Measurements from ENCODE around the gene MSI2. TPM values are rescaled to one million over a fixed set of nuclear protein-coding genes. Genes with fewer than 3 reads are reported as not detected.

Gene MSI2
- total and polyA plus RNA-seq, 2 donors (not counting 3 experiments of a cell fraction or from before 2014, with no cell fraction given), result 20.9 to 59.3 TPM

GRCh38 chr17:57534863-57535248 is 278.5 kb downstream of the MSI2 start:
- no peaks in the 10 kb centered on the region for H3K79me2 ChIP-seq (ENCODE audit: control insufficient read depth, insufficient read depth, low read length)
- H3K9me3 ChIP-seq (replicated peaks; ENCODE audit: control insufficient read depth, insufficient read depth, low read length), result no peaks in the 10 kb centered on the region
- FAIRE-seq, result no peak
- H3K9ac ChIP-seq (replicated peaks; ENCODE audit: extremely low read depth, insufficient read depth, low read length), result no peak overlapping the region
- no peaks in the 10 kb centered on the region for H3K27me3 ChIP-seq (ENCODE audit: control insufficient read depth in 2 of 2, insufficient read depth in 2 of 2, low read length in 2 of 2)
- dilution Hi-C loops (cut with MboI; ENCODE audit: extremely low pct_ligation_motif_present, low sequenced_read_pairs), result no loop called here
- BruUV-seq (replicated peaks), result no TSS peak
- ChIA-PET CTCF (no interaction called here), POLR2A (no interaction called here)
- H3K4me1 ChIP-seq (ENCODE audit: control insufficient read depth, extremely low read depth, insufficient read depth, low read length), result peaks cover 6% of the 10 kb centered on the region
- no peaks in the 10 kb centered on the region for H3K9me1 ChIP-seq (replicated peaks; ENCODE audit: control insufficient read depth, extremely low read depth, insufficient read depth, low read length)
- no peak overlapping the region for H2AFZ ChIP-seq (ENCODE audit: low read depth, low read length)
- H3K36me3 ChIP-seq (ENCODE audit: control insufficient read depth in 2 of 2, extremely low read depth in 1 of 2, insufficient read depth in 2 of 2, low read length in 2 of 2), result no peaks in the 10 kb centered on the region
- H3K27ac ChIP-seq (ENCODE audit: insufficient read depth, low read depth, low read length), result no peak overlapping the region
- no peaks in the 10 kb centered on the region for H4K20me1 ChIP-seq (replicated peaks; ENCODE audit: control insufficient read depth, extremely low read depth, insufficient read depth, low read length)
- no peak for DNase-seq (ENCODE audit: low read depth, low spot score)
- no peak overlapping the region for H3K4me2 ChIP-seq (ENCODE audit: insufficient read depth, low read length)
- H3K4me3 ChIP-seq (replicated peaks in 1 of 3; ENCODE audit: insufficient read depth in 1 of 3, low read depth in 1 of 3, low read length in 3 of 3), result no peak overlapping the region
- TF ChIP-seq GATA2 (IDR thresholded peaks at IDR 0.05; ENCODE audit: insufficient read depth, insufficient read length, low read depth, low read length), result no peak
- no peak for TF ChIP-seq POLR2A (IDR thresholded peaks at IDR 0.05; ENCODE audit: low read depth, low read length)
- TF ChIP-seq JUN (IDR thresholded peaks at IDR 0.05; ENCODE audit: borderline replicate concordance, insufficient read depth, insufficient read length, low read depth), result no peak
- TF ChIP-seq FOS (IDR thresholded peaks at IDR 0.05; ENCODE audit: borderline replicate concordance, insufficient read depth, low read length), result no peak
- TF ChIP-seq EZH2 (IDR thresholded peaks at IDR 0.05; ENCODE audit: borderline replicate concordance, low read depth, low read length, severe bottlenecking), result no peak
- intact Hi-C loops (cut with micrococcal nuclease), result no loop called here

- Histone ChIP-seq H2AFZ (ENCODE audit: low read depth, low read length) (no peak overlapping the region), H3K9me3 (replicated peaks; ENCODE audit: control insufficient read depth, insufficient read depth, low read length) (no peaks in the 10 kb centered on the region), H3K4me3 (replicated peaks in 1 of 3; ENCODE audit: insufficient read depth in 1 of 3, low read depth in 1 of 3, low read length in 3 of 3) (no peak overlapping the region), H3K9me1 (replicated peaks; ENCODE audit: control insufficient read depth, extremely low read depth, insufficient read depth, low read length) (no peaks in the 10 kb centered on the region), H3K27me3 (ENCODE audit: control insufficient read depth in 2 of 2, insufficient read depth in 2 of 2, low read length in 2 of 2) (no peaks in the 10 kb centered on the region), H3K4me2 (ENCODE audit: insufficient read depth, low read length) (no peak overlapping the region), H3K79me2 (ENCODE audit: control insufficient read depth, insufficient read depth, low read length) (no peaks in the 10 kb centered on the region), H3K9ac (replicated peaks; ENCODE audit: extremely low read depth, insufficient read depth, low read length) (no peak overlapping the region), H3K4me1 (ENCODE audit: control insufficient read depth, extremely low read depth, insufficient read depth, low read length) (peaks cover 6% of the 10 kb centered on the region), H3K36me3 (ENCODE audit: control insufficient read depth in 2 of 2, extremely low read depth in 1 of 2, insufficient read depth in 2 of 2, low read length in 2 of 2) (no peaks in the 10 kb centered on the region), H4K20me1 (replicated peaks; ENCODE audit: control insufficient read depth, extremely low read depth, insufficient read depth, low read length) (no peaks in the 10 kb centered on the region), H3K27ac (ENCODE audit: insufficient read depth, low read depth, low read length) (no peak overlapping the region)
- FAIRE-seq (no peak), DNase-seq (ENCODE audit: low read depth, low spot score) (no peak)
- BruUV-seq (replicated peaks), result no TSS peak
- no peak for TF ChIP-seq MAX (IDR thresholded peaks at IDR 0.05; ENCODE audit: insufficient read depth, insufficient read length)
- no peak for TF ChIP-seq POLR2AphosphoS5 (IDR thresholded peaks at IDR 0.05; ENCODE audit: insufficient read depth, low read depth, low read length)
- no peak for TF ChIP-seq CTCF (IDR thresholded peaks at IDR 0.05; ENCODE audit: extremely low read depth in 1 of 2, insufficient read depth in 1 of 2, low read depth in 1 of 2, low read length in 2 of 2)
- no peak for TF ChIP-seq FOS (IDR thresholded peaks at IDR 0.05; ENCODE audit: borderline replicate concordance, insufficient read depth, low read length)
- TF ChIP-seq EZH2 (IDR thresholded peaks at IDR 0.05; ENCODE audit: borderline replicate concordance, low read depth, low read length, severe bottlenecking), result no peak
- no peak for TF ChIP-seq JUN (IDR thresholded peaks at IDR 0.05; ENCODE audit: borderline replicate concordance, insufficient read depth, insufficient read length, low read depth)
- no peak for TF ChIP-seq MYC (IDR thresholded peaks at IDR 0.05; ENCODE audit: low read depth, low read length)
- no peak for TF ChIP-seq GATA2 (IDR thresholded peaks at IDR 0.05; ENCODE audit: insufficient read depth, insufficient read length, low read depth, low read length)
- no peak for TF ChIP-seq POLR2A (IDR thresholded peaks at IDR 0.05; ENCODE audit: low read depth, low read length)
- CTCF ChIA-PET, result no interaction called here
- POLR2A ChIA-PET, result no interaction called here
- intact Hi-C loops (cut with micrococcal nuclease) (no loop called here), dilution Hi-C loops (cut with MboI; ENCODE audit: extremely low pct_ligation_motif_present, low sequenced_read_pairs) (no loop called here)
Observed at GRCh38 chr17:57535249-57535966, 279.1 kb downstream of the MSI2 start.

Measured in endothelial cell of umbilical vein (primary cell).